ENCODE results near the gene NDUFAB1. TPM values are rescaled to one million over a fixed set of nuclear protein-coding genes. Genes with fewer than 3 reads are reported as not detected.
"Not testable (repeated sequence)": the region's sequence is repeated elsewhere in the genome, so short reads cannot be mapped to it uniquely, and the experiment has no call there.

NDUFAB1 gene
- polyA plus RNA-seq, 4 donors, result 105 to 335 (median 268) TPM

DNA sequence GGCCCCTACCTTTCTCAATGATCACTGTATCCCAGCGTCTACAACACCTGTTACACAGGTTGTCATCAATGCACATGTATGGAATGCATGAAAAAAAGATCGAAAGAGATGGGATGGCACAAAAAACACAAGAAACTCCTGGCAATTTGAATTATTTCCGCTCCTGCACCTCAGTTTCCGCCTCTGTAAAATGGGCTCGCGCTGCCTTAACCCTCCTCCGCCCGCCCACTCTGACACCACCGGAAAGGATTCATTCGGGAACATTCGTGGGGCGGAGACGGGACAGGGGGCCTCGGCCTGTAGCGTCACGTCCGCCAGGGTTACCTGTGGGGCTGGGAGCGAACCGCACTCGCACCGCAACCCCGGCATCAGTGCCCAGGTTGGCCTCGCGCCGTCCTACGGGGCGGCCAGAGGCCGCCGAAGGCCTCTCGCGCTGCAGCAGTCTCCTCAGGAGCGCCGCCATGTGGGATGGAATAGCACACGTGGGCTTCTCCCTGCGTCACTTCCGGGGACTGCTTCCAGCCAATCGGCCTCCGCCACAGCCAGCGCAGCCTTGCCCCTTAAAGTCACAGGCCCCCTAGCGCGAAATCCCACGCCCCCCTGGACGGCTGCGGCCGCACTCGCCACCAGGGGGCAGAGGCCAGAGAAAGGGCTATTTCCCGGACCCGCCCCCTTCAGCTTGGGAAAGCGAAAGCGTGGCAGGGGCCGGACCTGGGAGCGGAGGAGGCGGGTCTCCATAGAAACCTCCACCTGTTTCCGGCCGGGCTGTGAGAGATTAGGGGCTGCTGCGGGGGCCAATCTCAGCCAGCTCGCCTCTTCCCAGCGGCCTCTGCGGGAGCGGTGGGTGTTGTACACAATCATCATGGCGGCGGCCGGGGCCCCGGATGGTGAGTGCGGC, 39.0 kb downstream of the NDUFAB1 start, which contains the start of the genes EARS2 and UBFD1:
Gene EARS2, minus strand, starts transcription at position 470 of the 898 bp plus-strand sequence. Its CDS starts 7 bp downstream, at position 463.
Gene UBFD1, plus strand, starts transcription at position 847 of the 898 bp plus-strand sequence. Its CDS starts 16 bp downstream, at position 863.
- 1% methylated on average over 53 to 65 of the region's 65 CpGs for WGBS, 3 donors
- FAIRE-seq, result no peak
- peaks cover 0 to 20% (median 0%) of the 10 kb centered on the region in 3 donors for H3K36me3 ChIP-seq (ENCODE audit: control insufficient read depth in 3 of 3, insufficient read depth in 2 of 3, low read depth in 1 of 3, low read length in 3 of 3)
- no peaks in the 10 kb centered on the region for H3K9me3 ChIP-seq (ENCODE audit: control insufficient read depth in 2 of 2, insufficient read depth in 1 of 2, low read depth in 1 of 2, low read length in 1 of 2)
- DNase-seq, result peak; percentile 99 to 100
- peak within 1 kb of the TSS; percentile 86 to 98 (median 97) for H3K4me3 ChIP-seq (ENCODE audit: low read depth in 1 of 3, low read length in 3 of 3)
- peak within 1 kb of the TSS; percentile 71 to 91 (median 87) for H3K27ac ChIP-seq (ENCODE audit: low read depth in 1 of 3, low read length in 2 of 3)
- no peaks in the 10 kb centered on the region for H3K27me3 ChIP-seq (ENCODE audit: control insufficient read depth in 3 of 3, insufficient read depth in 3 of 3, low read length in 3 of 3)
- H3K4me1 ChIP-seq (ENCODE audit: control insufficient read depth in 3 of 3, insufficient read depth in 2 of 3, low read depth in 1 of 3, low read length in 2 of 3), result peaks cover 0 to 10% (median 5%) of the 10 kb centered on the region in 3 donors

DNA sequence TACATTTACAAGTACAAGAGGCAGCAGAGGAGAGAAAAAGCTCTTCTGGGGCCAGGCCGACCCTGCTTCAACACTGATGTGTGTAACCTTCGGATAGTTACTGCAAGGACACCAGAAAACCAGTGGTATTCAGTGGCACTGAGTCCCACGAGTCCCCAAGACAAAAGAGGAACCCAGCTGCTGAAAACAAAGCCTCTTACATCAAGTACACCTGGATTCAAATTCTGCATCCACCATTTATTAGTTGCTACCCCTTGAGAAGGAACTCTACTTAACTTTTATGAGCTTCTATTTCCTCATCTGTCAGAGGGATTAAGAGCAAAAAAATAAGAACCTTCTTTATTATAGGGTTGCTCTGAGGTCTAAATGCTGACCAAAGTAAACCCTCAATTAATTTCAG, 41.6 kb downstream of the NDUFAB1 start:
- no peak overlapping the region for H3K4me3 ChIP-seq (ENCODE audit: low read depth in 1 of 3, low read length in 3 of 3)
- FAIRE-seq, result no peak
- WGBS, 3 donors, result 67 to 89% (median 83%) methylated on average over 3 of the region's 3 CpGs

DNA sequence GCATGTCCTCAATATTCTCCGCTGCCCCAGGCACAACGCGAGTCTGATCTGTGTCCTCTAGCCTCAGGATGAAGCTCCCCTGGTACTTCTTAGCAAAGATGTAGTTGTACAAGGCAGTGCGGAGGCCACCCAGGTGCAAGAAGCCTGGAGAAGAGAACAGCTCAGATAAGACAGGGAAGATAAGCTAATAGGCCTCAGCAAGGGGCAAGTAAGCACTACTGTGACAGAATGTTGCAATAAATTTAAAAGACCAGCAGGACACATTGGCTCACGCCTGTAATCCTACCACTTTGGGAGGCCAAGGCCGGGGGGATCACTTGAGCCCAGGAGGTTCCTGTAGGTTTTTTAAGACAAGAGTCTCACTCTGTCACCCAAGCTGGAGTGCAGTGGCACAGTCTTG, 44.0 kb downstream of the NDUFAB1 start:
- peak overlapping the region in 1 of 3 donors; percentile 53 for H3K27ac ChIP-seq (ENCODE audit: low read depth in 1 of 3, low read length in 2 of 3)
- H3K36me3 ChIP-seq (ENCODE audit: control insufficient read depth in 3 of 3, insufficient read depth in 2 of 3, low read depth in 1 of 3, low read length in 3 of 3), result peaks cover 9 to 47% (median 15%) of the 10 kb centered on the region in 3 donors
- H3K9me3 ChIP-seq (ENCODE audit: control insufficient read depth in 2 of 2, insufficient read depth in 1 of 2, low read depth in 1 of 2, low read length in 1 of 2), result no peaks in the 10 kb centered on the region
- H3K4me3 ChIP-seq (ENCODE audit: low read depth in 1 of 3, low read length in 3 of 3), result no peak overlapping the region
- peaks cover 0 to 9% (median 3%) of the 10 kb centered on the region in 3 donors for H3K4me1 ChIP-seq (ENCODE audit: control insufficient read depth in 3 of 3, insufficient read depth in 2 of 3, low read depth in 1 of 3, low read length in 2 of 3)
- no peak for FAIRE-seq
- 78 to 81% (median 81%) methylated on average over 6 of the region's 6 CpGs for WGBS, 3 donors
- no peaks in the 10 kb centered on the region for H3K27me3 ChIP-seq (ENCODE audit: control insufficient read depth in 3 of 3, insufficient read depth in 3 of 3, low read length in 3 of 3)
- DNase-seq, result peak in 1 of 2 donors; percentile 55

More for the DNA sequence above, 41.6 kb downstream of the NDUFAB1 start:
- Histone ChIP-seq H3K36me3 (ENCODE audit: control insufficient read depth in 3 of 3, insufficient read depth in 2 of 3, low read depth in 1 of 3, low read length in 3 of 3) (peaks cover 2 to 34% (median 13%) of the 10 kb centered on the region in 3 donors), H3K4me1 (ENCODE audit: control insufficient read depth in 3 of 3, insufficient read depth in 2 of 3, low read depth in 1 of 3, low read length in 2 of 3) (peaks cover 0 to 10% (median 9%) of the 10 kb centered on the region in 3 donors), H3K9me3 (ENCODE audit: control insufficient read depth in 2 of 2, insufficient read depth in 1 of 2, low read depth in 1 of 2, low read length in 1 of 2) (no peaks in the 10 kb centered on the region), H3K27me3 (ENCODE audit: control insufficient read depth in 3 of 3, insufficient read depth in 3 of 3, low read length in 3 of 3) (no peaks in the 10 kb centered on the region), H3K27ac (ENCODE audit: low read depth in 1 of 3, low read length in 2 of 3) (no peak overlapping the region)
- DNase-seq, result no peak

DNA sequence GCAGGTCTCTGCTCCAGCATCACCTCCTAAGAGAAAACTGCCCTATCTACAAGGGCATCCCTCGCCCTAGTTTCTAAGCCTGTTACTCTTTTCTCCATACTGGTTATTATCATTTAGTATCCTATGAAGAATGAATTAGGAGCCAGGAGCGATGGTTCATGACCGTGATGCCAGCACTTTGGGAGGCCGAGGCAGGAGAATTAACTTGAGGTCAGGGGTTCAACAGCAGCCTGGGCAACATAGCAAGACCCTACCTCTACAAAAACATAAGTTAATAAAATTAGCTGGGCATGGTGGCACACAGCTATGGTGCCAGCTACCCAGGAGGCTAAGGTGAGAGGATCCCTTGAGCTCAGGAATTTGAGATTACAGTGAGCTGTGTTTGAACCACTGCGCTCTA, 46.2 kb downstream of the NDUFAB1 start:
- Histone ChIP-seq H3K27me3 (ENCODE audit: control insufficient read depth in 3 of 3, insufficient read depth in 3 of 3, low read length in 3 of 3) (no peaks in the 10 kb centered on the region), H3K4me3 (ENCODE audit: low read depth in 1 of 3, low read length in 3 of 3) (no peak overlapping the region), H3K36me3 (ENCODE audit: control insufficient read depth in 3 of 3, insufficient read depth in 2 of 3, low read depth in 1 of 3, low read length in 3 of 3) (peaks cover 9 to 62% (median 17%) of the 10 kb centered on the region in 3 donors), H3K9me3 (ENCODE audit: control insufficient read depth in 2 of 2, insufficient read depth in 1 of 2, low read depth in 1 of 2, low read length in 1 of 2) (no peaks in the 10 kb centered on the region), H3K4me1 (ENCODE audit: control insufficient read depth in 3 of 3, insufficient read depth in 2 of 3, low read depth in 1 of 3, low read length in 2 of 3) (peaks cover 0 to 9% (median 0%) of the 10 kb centered on the region in 3 donors), H3K27ac (ENCODE audit: low read depth in 1 of 3, low read length in 2 of 3) (no peak overlapping the region)
- FAIRE-seq (no peak), DNase-seq (no peak)
- 95 to 98% (median 97%) methylated on average over 5 of the region's 5 CpGs for WGBS, 3 donors

DNA sequence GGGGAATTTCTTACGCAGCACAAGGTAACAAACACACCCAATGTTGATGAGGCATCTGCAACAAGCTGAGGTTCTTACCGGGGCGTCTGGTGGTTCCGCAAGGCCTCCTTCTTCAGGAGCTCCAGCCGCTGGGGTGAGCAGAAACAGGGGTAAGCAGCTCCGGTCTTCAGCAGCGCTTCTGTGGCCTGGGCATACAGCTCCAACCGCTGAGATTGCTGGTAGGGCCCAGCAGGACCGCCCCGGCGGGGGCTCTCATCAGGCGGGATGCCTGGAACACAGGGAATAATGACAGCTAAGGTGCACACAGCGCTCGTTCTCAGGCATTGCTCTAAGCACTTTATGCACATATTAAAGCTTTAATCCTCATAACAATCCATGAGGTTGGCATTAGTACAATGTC, 51.7 kb downstream of the NDUFAB1 start:
- FAIRE-seq, result no peak

DNA sequence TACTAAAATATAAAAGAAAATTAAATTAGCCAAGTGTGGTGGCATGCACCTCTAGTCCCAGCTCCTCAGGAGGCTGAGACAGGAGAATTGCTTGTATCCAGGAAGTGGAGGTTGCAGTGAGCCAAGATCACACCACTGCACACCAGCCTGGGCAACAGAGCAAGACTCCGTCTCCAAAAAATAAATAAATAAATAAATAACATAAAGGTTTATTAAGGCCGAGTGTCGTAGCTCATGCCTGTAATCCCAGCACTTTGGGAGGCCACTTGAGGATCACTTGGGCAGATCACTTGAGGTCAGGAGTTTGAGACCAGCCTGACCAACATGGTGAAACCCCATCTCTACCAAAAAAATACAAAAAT, 55.3 kb downstream of the NDUFAB1 start:
- peaks cover 2 to 56% (median 10%) of the 10 kb centered on the region in 3 donors for H3K36me3 ChIP-seq (ENCODE audit: control insufficient read depth in 3 of 3, insufficient read depth in 2 of 3, low read depth in 1 of 3, low read length in 3 of 3)

More for the DNA sequence above, 51.7 kb downstream of the NDUFAB1 start:
- Histone ChIP-seq H3K4me1 (ENCODE audit: control insufficient read depth in 3 of 3, insufficient read depth in 2 of 3, low read depth in 1 of 3, low read length in 2 of 3) (no peaks in the 10 kb centered on the region), H3K4me3 (ENCODE audit: low read depth in 1 of 3, low read length in 3 of 3) (no peak overlapping the region), H3K27ac (ENCODE audit: low read depth in 1 of 3, low read length in 2 of 3) (no peak overlapping the region), H3K36me3 (ENCODE audit: control insufficient read depth in 3 of 3, insufficient read depth in 2 of 3, low read depth in 1 of 3, low read length in 3 of 3) (peaks cover 9 to 62% (median 15%) of the 10 kb centered on the region in 3 donors), H3K9me3 (ENCODE audit: control insufficient read depth in 2 of 2, insufficient read depth in 1 of 2, low read depth in 1 of 2, low read length in 1 of 2) (no peaks in the 10 kb centered on the region), H3K27me3 (ENCODE audit: control insufficient read depth in 3 of 3, insufficient read depth in 3 of 3, low read length in 3 of 3) (no peaks in the 10 kb centered on the region)
- DNase-seq, result no peak
- WGBS, 3 donors, result 95 to 96% (median 95%) methylated on average over 14 of the region's 14 CpGs

DNA sequence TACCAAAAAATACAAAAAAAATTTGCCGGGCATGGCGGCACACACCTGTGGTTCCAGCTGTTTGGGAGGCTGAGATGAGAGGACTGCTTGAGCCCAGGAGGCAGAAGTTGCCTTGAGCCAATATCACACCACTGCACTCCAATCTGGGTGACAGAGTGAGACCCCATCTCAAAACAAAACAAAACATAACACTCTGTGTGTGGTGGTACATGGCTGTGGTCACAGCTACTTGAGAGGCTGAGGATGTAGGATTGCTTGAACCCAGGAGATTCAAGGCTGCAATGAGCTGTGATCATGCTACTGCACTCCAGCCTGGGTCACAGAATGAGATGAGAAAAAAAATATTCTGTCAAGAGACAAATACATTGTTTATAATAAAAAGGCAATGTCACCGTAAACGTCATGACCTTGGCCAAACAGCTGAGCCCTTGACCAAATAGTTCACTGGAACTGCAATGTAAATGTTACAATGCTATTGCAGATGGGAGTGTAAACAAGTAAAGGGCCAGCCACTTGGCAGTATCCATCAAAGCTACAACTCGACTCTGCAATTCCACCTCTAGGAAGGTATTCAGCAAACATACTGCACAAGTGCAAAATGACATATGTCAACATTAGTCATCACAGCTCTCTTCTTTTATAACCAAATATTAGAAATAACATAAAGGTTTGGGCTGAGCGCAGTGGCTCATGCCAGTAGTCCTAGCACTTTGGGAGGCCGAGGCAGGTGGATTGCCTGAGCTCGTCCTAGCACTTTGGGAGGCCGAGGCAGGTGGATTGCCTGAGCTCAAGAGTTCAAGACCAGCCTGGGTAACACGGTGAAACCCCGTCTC, 55.9 kb downstream of the NDUFAB1 start:
- Histone ChIP-seq H3K27me3 (ENCODE audit: control insufficient read depth in 3 of 3, insufficient read depth in 3 of 3, low read length in 3 of 3) (no peaks in the 10 kb centered on the region), H3K27ac (ENCODE audit: low read depth in 1 of 3, low read length in 2 of 3) (no peak overlapping the region), H3K9me3 (ENCODE audit: control insufficient read depth in 2 of 2, insufficient read depth in 1 of 2, low read depth in 1 of 2, low read length in 1 of 2) (no peaks in the 10 kb centered on the region), H3K36me3 (ENCODE audit: control insufficient read depth in 3 of 3, insufficient read depth in 2 of 3, low read depth in 1 of 3, low read length in 3 of 3) (peaks cover 2 to 53% (median 10%) of the 10 kb centered on the region in 3 donors), H3K4me3 (ENCODE audit: low read depth in 1 of 3, low read length in 3 of 3) (no peak overlapping the region), H3K4me1 (ENCODE audit: control insufficient read depth in 3 of 3, insufficient read depth in 2 of 3, low read depth in 1 of 3, low read length in 2 of 3) (no peaks in the 10 kb centered on the region)
- WGBS, 3 donors, result 93% methylated on average over 11 of the region's 11 CpGs
- DNase-seq, result no peak
- FAIRE-seq, result no peak

More for the DNA sequence above, 55.3 kb downstream of the NDUFAB1 start:
- not testable (repeated sequence) for H3K4me3 ChIP-seq (ENCODE audit: low read depth in 1 of 3, low read length in 3 of 3); DNase-seq; H3K4me1 ChIP-seq (ENCODE audit: control insufficient read depth in 3 of 3, insufficient read depth in 2 of 3, low read depth in 1 of 3, low read length in 2 of 3); FAIRE-seq; H3K9me3 ChIP-seq (ENCODE audit: control insufficient read depth in 2 of 2, insufficient read depth in 1 of 2, low read depth in 1 of 2, low read length in 1 of 2); H3K27ac ChIP-seq (ENCODE audit: low read depth in 1 of 3, low read length in 2 of 3); H3K27me3 ChIP-seq (ENCODE audit: control insufficient read depth in 3 of 3, insufficient read depth in 3 of 3, low read length in 3 of 3)
- WGBS, 3 donors, result 93 to 99% (median 97%) methylated on average over 3 of the region's 3 CpGs

DNA sequence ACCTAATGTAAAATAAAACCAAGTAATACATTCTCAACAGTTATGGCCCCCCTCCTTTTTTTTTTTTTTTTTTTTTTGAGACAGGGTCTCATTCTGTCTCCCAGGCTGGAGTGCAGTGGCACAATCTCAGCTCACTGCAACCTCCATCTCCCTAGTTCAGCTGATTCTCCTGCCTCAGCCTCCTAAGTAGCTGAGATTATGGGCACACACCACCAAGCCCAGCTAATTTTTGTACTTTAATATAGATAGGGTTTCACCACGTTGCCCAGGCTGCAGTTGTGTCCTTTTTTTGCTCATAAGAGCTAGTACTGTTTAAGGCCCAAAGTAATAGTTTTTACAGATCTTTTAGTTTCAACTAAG, 57.2 kb downstream of the NDUFAB1 start:
- no peaks in the 10 kb centered on the region for H3K27me3 ChIP-seq (ENCODE audit: control insufficient read depth in 3 of 3, insufficient read depth in 3 of 3, low read length in 3 of 3)
- 90 to 97% (median 92%) methylated on average over 1 of the region's 1 CpG for WGBS, 3 donors
- H3K27ac ChIP-seq (ENCODE audit: low read depth in 1 of 3, low read length in 2 of 3), result no peak overlapping the region
- H3K4me1 ChIP-seq (ENCODE audit: control insufficient read depth in 3 of 3, insufficient read depth in 2 of 3, low read depth in 1 of 3, low read length in 2 of 3), result no peaks in the 10 kb centered on the region
- no peaks in the 10 kb centered on the region for H3K9me3 ChIP-seq (ENCODE audit: control insufficient read depth in 2 of 2, insufficient read depth in 1 of 2, low read depth in 1 of 2, low read length in 1 of 2)
- FAIRE-seq, result no peak
- peaks cover 4 to 51% (median 5%) of the 10 kb centered on the region in 3 donors for H3K36me3 ChIP-seq (ENCODE audit: control insufficient read depth in 3 of 3, insufficient read depth in 2 of 3, low read depth in 1 of 3, low read length in 3 of 3)
- no peak overlapping the region for H3K4me3 ChIP-seq (ENCODE audit: low read depth in 1 of 3, low read length in 3 of 3)
- no peak for DNase-seq

All from small intestine (tissue), 7 donors.